Stimulated activated CD8-positive, alpha-beta memory T cell treated with anti-CD3 and anti-CD28 coated beads, Interleukin-2, amount 100 ng/mL, for 1 hour (primary cell): Measurements from ENCODE around the gene BLZF1.
"Not testable (repeated sequence)": the region's sequence is repeated elsewhere in the genome, so short reads cannot be mapped to it uniquely, and the experiment has no call there.

Experiments
- DNase-seq, 2 donors: peaks; one replicate each; pipeline ENCODE4 v3.0.0-alpha.2; 2020; ENCODE audit warnings: low read depth in 2 of 2

Gene BLZF1, protein sequence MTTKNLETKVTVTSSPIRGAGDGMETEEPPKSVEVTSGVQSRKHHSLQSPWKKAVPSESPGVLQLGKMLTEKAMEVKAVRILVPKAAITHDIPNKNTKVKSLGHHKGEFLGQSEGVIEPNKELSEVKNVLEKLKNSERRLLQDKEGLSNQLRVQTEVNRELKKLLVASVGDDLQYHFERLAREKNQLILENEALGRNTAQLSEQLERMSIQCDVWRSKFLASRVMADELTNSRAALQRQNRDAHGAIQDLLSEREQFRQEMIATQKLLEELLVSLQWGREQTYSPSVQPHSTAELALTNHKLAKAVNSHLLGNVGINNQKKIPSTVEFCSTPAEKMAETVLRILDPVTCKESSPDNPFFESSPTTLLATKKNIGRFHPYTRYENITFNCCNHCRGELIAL

DNA sequence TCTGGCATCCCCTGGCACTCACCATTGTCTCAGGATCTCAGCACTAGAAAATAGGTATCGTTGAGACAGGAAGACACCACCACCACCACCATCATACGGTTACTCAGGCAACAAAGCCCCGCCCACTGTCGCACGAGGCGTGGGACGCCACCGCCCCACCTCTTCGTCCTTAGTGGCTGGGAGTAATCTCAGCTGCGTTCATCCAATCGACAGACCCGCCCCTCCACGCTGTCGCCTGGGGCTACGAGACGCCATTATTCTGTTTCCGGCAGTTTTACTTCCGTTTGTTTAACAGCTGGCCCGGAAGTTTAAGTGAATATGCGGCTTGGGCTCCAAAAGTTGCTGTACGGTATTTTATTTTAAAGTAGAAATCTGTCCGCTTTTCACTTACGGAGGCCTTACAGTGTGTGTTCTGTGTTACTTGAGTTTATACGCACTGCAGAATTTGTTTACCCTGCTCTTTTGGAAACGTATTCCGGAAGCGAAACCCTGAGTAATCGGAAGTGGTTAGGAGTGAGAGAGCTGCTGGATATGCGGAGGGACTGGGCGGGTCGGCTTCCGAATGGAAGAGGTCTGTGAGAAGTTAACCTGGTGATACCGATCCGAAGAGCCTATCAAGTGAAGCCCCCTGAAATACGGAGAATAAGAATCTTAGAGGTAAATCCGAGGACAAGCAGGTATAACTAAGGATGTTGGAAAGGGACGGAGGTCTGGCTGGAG, at the start of gene BLZF1, which contains the start of gene NME7:
BLZF1 (plus strand) TSS at position 510 of the 720 bp plus-strand sequence. CDS start 1,328 bp downstream, outside the sequence.
NME7 (minus strand) TSS at position 112 of the 720 bp plus-strand sequence; CDS start at position 25, 87 bp downstream.
- DNase-seq = peak; percentile 97 to 98

DNA sequence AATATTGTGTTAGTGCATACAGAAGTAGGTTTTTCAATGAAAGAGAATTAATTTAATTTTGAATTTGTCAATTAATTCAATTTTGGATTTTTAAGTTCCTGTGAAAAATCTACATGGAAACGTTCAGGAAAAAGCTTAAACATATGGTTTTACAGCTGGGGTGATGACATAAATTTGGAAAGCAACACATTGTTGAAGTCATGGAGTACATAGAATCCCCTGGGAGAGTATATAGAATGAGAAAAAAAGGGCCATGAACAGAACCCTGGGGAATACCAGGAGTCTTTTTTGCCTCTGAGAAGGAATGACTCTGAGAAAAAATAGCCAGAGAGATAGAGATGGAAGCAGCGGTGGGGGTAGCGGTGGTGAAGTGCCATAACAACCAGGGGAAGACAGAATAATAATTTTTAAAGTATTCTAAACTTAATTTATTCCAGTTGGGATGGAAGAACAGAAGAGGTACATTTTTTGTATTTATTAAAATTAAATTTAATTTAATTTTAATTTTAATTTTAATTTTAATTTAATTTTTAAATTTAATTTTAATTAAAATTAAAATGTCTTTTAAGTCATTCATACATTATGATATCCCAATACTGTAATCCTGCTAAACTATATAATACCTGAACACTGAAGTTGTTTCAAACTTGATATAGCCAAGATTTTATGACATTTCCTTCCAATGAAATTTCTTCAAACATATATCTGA, 49.3 kb upstream of the BLZF1 start:
- no peak for DNase-seq

DNA sequence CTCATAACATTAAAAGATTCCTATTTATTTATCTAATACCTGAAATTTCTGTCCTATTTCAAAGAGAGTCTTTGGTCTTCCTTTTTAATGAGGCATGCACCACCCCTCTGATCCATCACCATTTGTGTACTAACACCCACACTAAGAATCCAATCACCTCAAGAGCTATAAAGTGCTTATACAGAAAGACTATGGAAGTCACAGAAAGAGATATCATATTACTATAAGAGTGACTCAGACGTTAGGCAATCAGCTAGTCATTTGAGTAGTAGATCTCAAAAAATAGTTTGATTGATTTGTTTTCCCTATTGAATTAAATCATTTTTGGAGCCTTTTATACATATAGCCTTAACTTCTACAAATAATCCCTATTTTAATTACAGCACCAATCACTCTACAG, 46.5 kb upstream of the BLZF1 start:
- no peak for DNase-seq

DNA sequence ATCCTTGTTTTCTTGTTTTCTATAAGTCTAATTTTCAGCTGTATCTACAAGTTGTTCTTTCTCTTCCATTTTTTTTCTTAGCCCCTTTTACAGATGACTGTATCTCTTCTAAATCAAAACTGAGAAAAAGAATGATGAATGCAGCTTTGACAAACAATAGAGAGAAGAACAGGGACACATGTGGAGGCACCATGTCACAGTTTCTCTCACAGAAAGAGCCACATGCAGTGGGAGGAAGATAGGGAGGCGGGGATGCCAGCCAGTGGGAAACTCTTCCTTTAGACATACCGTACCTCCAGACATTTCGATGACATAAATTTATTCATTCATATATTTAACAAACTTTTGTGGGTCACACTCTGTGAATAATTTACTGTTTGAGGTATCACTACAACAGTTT, 45.9 kb upstream of the BLZF1 start:
- DNase-seq = no peak

DNA sequence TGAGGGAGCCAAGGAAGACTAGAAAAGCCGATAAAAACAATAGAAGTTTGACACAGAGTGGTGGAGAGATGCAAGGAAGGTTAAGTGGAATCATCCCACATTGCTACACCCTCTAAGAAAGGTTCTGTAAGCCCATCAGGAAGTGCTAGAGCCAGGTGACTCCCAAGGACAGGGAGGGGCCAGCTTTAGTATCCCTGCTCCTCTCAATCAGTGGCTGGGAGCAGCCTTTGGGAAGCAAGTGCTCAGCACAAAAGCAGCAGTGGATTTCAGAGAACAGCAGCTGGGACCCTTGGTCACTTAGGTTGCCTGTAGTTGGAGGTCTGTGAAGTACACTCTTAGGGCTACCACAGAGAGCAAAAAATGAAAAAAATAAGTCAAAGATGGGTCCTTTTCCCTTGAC, 42.9 kb upstream of the BLZF1 start:
- DNase-seq = no peak

DNA sequence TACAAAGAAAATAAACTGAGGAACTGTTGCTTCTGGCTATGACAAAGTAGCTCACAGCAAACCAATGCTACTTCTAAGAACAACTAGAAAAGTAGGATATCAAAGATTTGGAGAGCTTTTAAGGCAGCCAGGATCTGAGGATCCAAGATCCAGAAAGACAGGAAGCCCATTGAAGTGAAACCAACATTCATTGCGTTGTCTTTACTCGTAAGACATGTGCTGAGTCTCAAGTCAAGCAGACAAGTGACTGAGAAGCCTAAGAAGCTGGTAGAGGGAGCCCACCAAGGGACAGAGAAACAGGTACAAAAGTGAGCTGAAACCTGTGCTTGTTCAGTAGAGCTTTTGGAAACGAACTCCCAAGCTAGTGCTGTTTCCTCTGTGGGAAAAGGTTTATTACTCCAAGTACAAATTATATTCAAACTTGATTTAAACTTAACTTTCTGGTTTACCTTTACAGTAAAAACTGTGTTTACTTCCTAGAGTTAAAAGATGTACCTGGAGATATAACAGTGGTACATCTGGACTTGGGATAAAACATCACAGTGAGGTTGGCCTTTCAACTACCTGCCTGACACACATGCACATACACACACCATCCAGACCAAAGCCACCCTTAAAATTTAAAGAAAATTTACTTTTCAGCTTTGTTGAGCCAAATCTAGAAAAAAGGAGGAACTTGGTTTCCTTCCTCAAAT, 41.6 kb upstream of the BLZF1 start:
- no peak for DNase-seq

DNA sequence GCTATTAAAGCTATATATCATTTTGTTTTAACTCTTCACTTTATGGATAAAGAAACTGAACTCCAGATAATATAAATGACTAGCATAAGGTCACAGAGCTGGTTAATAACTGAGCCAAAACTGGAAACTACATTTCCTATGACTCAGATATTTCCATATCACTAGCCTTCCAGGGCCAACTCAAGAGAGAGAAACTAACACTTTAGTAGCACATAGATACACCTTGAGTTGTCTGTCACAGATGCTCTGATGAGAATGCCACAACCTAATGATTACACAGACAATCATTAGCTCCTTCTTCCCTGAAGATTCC, 41.1 kb upstream of the BLZF1 start:
- DNase-seq = no peak

DNA sequence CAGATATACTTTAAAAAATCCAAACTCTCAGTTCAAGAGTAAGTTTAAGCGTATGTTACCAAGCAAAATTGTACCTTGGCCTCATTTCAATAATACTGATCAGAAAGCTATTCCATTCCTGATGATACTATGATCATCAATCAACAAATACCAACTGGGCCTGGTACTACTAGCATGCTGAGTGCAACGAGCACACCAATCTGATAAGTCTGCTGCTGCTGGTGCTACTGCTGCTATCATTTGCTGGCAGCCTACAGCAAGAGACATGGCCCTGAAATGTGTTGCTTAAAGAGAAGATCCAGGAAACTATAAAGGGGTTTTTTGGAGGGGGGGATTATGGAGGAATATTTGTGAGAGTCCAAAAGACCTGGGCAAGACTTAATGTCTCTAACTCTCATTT, 40.1 kb upstream of the BLZF1 start:
- no peak for DNase-seq

DNA sequence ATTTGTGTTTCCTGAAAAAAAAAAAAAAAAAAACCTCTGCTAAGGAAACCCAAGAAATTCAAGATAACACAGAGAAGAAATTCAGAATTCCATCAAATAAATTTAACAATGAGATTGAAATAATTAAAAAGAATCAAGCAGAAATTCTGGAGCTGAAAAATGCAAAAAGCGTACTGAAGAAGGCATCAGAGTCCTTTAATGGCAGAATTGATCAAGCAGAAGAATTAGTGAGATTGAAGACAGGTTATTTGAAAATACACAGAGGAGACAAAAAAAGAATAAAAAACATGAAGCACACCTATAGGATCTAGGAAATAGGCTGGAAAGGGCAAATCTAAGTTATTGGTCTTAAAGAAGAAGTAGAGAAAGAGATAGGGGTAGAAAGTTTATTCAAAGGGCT, 38.6 kb upstream of the BLZF1 start:
- no peak for DNase-seq

DNA sequence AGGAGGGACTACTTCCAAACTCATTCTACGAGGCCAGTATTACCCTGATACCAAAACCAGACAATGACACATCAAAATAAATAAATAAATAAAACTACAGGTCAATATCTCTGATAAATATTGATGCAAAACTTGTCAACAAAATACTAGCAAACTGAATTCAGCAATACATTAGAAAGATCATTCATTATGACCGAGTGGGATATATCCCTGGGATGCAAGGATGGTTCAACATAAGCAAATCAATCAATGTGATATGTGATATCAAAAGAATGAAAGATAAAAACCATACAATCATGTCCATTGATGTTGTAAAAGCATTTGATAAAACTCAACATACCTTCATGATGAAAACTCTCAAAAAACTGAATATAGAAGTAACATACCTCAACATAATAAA, 37.1 kb upstream of the BLZF1 start:
- DNase-seq = no peak

DNA sequence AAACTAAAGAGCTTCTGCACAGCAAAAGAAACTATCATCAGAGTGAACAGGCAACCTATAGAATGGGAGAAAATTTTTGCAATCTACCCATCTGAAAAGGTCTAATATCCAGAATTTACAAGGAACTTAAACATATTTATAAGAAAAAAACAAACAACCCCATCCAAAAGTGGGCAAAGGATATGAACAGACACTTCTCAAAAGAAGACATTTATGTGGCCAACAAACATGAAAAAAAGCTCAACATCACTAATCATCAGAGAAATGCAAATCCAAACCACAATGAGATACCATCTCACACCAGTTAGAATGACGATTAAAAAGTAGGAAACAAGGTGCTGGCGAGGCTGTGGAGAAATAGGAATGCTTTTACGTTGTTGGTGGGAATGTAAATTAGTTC, 33.3 kb upstream of the BLZF1 start:
- DNase-seq = not testable (repeated sequence)

DNA sequence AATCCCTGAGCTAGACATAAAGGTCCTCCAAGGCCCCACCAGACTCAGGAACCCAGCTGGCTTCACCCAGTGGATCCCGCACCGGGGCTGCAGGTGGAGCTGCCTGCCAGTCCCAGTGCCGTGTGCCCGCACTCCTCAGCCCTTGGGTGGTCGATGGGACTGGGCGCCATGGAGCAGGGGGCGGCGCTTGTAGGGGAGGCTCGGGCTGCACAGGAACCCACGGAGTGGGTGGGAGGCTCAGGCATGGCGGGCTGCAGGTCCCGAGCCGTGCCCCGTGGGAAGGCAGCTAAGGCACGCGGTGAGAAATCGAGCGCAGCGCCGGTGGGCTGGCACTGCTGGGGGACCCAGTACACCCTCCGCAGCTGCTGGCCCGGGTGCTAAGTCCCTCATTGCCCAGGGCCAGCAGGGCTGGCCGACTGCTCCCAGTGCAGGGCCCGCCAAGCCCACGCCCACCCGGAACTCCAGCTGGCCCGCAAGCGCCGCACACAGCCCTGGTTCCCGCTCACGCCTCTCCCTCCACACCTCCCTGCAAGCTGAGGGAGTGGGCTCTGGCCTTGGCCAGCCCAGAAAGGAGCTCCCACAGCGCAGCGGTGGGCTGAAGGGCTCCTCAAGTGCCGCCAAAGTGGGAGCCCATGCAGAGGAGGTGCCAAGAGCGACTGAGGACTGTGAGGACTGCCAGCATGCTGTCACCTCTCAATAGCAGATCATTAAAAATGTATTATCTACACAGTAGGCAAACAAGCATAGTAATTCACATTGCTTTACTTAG, 30.9 kb upstream of the BLZF1 start:
- not testable (repeated sequence) for DNase-seq

DNA sequence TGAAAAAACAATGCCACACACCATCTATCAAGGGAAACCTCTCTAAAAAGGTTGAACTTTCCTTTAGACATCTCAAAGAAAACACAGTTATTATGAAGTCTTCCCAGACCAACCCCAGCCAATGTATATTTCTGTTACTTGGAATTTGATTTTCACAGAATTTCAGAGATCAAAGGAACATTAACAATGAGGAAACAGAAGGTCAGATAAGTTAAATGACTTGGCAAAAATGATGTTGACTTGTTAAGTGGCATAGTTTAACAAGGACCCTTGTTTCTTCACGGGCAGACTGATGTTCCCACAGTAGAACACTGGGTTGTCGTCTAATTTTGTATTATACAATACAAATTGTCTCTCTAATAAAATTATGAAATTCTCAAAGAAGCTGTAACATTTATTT, 29.4 kb upstream of the BLZF1 start:
- no peak for DNase-seq

DNA sequence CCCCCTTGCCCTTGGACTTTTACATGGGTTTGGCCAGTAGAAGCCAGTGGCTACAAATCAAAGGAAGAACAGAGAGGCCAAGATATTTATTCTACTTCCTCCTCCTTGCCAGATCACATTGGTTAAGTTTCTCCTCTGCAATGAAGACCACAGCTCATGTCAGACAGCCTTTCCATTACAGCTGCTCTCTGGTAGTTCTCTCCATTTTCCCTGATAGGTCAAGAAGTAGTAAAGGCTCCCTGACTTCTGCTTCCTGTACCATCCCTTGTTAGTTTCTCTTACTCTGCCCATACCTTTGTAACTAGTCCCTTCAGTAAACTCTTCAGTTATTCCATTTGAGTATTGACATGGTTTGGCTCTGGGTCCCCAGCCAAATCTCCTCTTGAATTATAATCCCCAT, 28.2 kb upstream of the BLZF1 start:
- no peak for DNase-seq

DNA sequence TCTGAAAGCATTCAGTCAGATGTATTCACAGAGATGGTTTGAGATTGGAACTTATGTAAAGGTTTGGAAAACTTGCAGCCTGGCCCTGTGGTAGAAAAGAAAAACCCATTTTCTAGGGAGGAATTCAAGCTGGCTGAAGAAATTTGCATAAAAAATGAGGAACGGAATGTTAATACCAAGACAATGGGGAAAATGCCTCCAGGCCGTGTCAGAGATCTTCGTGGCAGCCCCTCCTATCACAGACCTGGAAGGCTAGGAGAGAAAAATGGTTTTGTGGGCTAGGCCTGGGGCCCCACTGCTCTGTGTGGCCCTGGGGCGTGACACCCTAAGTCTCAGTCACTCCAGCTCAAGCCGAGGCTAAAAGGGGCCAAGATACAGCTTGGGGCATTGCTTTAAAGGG, 27.1 kb upstream of the BLZF1 start:
- DNase-seq = no peak

DNA sequence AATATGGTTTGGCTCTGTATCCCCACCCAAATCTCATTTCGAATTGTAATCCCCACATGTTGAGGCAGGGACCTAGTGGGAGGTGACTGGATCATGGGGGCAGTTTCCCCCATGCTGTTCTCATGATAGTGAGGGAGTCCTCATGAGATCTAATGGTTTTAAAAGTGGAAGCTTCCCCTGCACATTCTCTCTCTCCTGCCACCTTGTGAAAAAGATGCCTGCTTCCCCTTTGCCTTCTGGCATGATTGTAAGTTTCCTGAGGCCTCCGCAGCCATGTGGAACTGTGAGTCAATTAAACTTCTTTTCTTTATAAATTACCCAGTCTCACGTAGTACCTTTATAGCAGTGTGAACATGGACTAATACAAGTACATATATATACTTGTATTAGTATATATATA, 25.9 kb upstream of the BLZF1 start:
- DNase-seq = not testable (repeated sequence)

DNA sequence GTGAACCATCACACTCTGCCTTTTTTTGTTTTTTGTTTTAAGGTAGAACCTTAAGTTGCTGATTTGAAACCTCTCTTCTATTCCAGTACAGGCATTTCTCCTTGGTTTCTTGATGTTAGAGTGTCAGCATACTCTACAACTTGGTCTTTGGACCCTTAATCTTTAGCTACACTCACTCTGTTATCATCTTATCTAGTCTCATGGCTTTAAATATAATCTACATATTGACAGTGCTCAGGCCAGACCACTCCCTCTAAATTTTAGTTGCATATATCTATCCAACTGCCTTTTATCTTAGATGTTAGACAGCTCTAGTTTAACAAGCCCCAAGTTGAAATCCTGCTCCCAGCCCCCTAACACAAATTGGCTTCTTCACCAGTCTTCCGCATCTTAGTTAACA, 22.5 kb upstream of the BLZF1 start:
- DNase-seq = no peak

DNA sequence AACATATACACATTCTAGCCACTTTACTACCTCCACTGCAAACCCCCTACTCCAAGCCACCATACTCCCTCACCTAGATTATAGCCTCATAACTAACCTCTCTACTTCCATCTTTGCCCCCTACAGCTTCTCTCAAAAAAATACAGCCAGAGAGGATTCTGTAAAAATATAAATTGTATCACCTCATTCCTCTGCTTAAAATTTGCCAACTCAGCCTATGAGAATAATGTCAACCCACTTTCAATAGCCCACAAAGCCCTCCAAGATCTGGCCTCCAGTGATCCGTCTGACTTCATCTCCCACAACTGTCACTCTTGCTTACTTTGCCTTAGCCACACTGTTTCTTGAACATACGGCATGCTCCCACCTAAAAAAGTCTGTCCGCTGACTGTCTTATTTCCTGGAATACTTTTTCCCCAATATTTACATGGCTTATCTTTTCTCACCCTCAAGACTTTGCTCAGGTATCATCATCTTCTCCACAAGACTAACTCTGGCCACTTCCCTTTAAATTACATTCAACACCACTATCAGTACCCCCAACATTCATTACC, 21.9 kb upstream of the BLZF1 start:
- no peak for DNase-seq

DNA sequence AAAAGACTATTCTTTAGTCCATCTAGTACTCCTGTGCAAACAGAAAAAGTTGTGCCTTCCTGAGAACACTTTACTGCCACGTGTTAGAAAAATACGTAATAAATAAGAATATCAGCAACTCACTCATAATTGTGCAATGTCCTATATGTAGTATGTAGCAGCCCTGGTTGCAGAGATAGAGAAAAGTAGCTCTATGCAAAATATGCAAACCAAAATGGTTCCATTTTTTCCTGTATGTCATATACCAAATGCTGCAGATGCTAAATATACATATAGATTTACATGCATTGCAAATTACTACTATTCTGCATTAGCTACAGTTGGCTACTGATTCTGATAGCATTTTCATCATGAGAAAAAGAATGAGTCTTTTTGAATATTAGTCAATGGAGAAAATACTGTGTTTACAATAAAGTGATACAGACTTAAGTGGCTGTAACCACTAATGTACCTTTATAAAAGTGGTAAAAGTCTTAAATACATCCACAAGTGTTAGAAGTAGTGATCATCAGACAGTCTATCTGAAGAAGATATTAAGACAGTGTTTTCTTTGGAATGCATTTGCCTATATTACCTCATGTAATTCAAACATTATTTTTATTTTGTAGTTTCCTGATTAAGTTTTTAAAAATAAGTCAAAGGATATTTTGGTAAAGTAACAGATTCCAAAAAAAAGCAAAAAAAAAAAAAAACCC, 20.2 kb upstream of the BLZF1 start:
- DNase-seq = no peak

DNA sequence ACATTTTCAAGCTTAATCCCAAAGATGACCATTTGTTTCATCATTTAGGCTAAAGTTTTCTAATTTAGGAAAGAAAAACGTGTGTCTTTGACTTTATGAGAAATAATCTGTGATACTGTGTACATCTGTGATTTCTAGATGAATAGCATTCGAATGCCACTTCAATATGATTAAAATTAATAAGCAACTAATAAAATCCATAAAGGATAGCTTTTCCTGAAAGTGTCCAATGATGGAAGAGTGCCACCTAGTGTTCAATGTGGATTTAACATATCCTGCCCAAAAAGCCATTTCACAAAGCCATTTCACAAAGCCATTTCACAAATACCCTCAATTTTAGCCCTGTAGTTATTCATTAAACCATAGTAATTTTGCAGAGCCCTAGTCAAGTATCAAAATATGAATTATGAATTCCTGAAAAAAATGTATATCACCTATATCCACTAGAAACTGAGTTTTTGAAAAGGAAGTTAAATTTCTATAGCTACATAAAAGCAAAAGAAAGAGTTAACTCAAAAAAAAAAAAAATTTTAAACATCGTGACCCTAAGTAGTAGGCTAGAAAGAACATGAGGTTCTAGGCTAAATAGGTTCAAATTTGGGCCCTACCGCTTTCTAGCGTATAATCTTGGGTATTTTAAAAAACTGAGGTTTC, 19.5 kb upstream of the BLZF1 start:
- DNase-seq = no peak
